ENCODE results near the gene ABHD8. TPM values are rescaled to one million over a fixed set of nuclear protein-coding genes. Genes with fewer than 3 reads are reported as not detected.

Gene ABHD8
- total RNA-seq, 1 experiment from 2014 or later = 13.2 TPM

DNA sequence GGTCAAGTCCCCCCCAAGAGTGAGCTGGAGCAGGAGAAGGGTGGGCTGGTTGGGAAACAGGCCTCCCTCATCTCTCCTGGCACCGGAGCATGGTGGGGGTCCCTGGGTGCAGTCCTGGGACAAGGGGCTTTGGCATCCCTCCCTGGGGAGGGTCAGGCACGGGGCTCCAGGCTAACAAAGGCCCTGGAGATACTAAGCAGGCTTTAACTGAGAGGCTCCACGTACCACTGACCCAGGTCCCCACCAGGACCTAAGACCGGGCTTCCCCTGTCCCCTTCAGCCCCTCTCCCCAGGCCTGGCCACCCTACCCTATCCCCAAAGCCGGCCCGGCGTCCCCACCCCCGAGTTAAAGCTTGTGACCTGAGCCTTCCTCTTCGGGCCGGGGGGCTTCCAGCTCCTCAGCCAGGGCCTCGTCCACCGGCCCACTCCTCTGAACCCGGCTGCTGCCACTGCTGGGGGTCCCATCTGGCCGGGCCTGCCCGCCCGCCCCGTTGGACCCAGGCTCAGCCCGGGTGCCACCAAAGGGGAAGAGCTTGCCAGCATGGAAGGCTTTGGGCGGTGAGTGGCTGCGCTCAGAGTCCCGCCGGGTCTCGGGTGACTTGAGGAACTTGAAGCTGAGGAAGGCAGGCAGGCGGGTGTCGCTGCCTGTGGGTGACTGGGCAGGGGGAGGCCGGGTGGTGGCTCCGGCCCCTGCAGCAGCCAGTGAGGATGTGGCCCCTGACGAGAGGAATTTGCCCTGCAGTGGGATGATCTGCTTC is 21.3 kb upstream of the ABHD8 start (continued):
- TF ChIP-seq AFF4 (CRISPR knock-in tag; IDR thresholded peaks at IDR 0.05; ENCODE audit: borderline replicate concordance) = no peak
- TF ChIP-seq JAZF1 (CRISPR knock-in tag; IDR thresholded peaks at IDR 0.05) = no peak
- no peak for TF ChIP-seq ZNF263 (CRISPR knock-in tag; IDR thresholded peaks at IDR 0.05; ENCODE audit: low read depth)
- TF ChIP-seq, protein P1, sequence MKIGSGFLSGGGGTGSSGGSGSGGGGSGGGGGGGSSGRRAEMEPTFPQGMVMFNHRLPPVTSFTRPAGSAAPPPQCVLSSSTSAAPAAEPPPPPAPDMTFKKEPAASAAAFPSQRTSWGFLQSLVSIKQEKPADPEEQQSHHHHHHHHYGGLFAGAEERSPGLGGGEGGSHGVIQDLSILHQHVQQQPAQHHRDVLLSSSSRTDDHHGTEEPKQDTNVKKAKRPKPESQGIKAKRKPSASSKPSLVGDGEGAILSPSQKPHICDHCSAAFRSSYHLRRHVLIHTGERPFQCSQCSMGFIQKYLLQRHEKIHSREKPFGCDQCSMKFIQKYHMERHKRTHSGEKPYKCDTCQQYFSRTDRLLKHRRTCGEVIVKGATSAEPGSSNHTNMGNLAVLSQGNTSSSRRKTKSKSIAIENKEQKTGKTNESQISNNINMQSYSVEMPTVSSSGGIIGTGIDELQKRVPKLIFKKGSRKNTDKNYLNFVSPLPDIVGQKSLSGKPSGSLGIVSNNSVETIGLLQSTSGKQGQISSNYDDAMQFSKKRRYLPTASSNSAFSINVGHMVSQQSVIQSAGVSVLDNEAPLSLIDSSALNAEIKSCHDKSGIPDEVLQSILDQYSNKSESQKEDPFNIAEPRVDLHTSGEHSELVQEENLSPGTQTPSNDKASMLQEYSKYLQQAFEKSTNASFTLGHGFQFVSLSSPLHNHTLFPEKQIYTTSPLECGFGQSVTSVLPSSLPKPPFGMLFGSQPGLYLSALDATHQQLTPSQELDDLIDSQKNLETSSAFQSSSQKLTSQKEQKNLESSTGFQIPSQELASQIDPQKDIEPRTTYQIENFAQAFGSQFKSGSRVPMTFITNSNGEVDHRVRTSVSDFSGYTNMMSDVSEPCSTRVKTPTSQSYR (CRISPR knock-in tag; IDR thresholded peaks at IDR 0.05) = no peak
- no peak for TF ChIP-seq SP1 (CRISPR knock-in tag; conservative IDR thresholded peaks at IDR 0.05)
- no peak for TF ChIP-seq SMAD4 (CRISPR knock-in tag; IDR thresholded peaks at IDR 0.05)
- TF ChIP-seq TEAD1 (CRISPR knock-in tag; IDR thresholded peaks at IDR 0.05) = no peak
- TF ChIP-seq NFATC4 (CRISPR knock-in tag; IDR thresholded peaks at IDR 0.05) = no peak
- TF ChIP-seq CTCF (IDR thresholded peaks at IDR 0.05) = no peak
- no peak for TF ChIP-seq PRDM15 (CRISPR knock-in tag; IDR thresholded peaks at IDR 0.05)
- TF ChIP-seq MXD4 (CRISPR knock-in tag; IDR thresholded peaks at IDR 0.05; ENCODE audit: borderline replicate concordance) = no peak

- no peak overlapping the region for H3K4me3 Mint-ChIP-seq
- CTCF ChIA-PET = interaction anchor here (0.6 to 1.0 kb wide), 2 partner anchors 68 to 79 kb away, joined by 3 read pairs; no protein-coding TSS in a partner anchor
Measured at GRCh38 chr19:17323964-17324332, 20.7 kb upstream of the ABHD8 start.

More at GRCh38 chr19:17323964-17324332, 20.7 kb upstream of the ABHD8 start:
- no peaks in the 10 kb centered on the region for H3K27me3 Mint-ChIP-seq (ENCODE audit: low read depth)
- peaks cover 17% of the 10 kb centered on the region for H3K36me3 Mint-ChIP-seq
- H3K4me1 Mint-ChIP-seq = peaks cover 14% of the 10 kb centered on the region
- no peak overlapping the region for H3K27ac Mint-ChIP-seq
- DNase-seq (ENCODE audit: low spot score) (no peak), ATAC-seq (no peak)
- POLR2A ChIA-PET = no interaction called here
- no peak for TF ChIP-seq ZNF423 (CRISPR knock-in tag; IDR thresholded peaks at IDR 0.05)
- TF ChIP-seq IRF2 (CRISPR knock-in tag; IDR thresholded peaks at IDR 0.05; ENCODE audit: borderline replicate concordance, low read depth) = no peak
- TF ChIP-seq ERG (CRISPR knock-in tag; IDR thresholded peaks at IDR 0.05) = no peak
- TF ChIP-seq AFF4 (CRISPR knock-in tag; IDR thresholded peaks at IDR 0.05; ENCODE audit: borderline replicate concordance) = no peak
- no peaks in the 10 kb centered on the region for H3K9me3 Mint-ChIP-seq

Measured in WTC11 (cell line).